SK-N-SH (cell line): ENCODE data around the gene SMIM10L1. TPM values are rescaled to one million over a fixed set of nuclear protein-coding genes. Genes with fewer than 3 reads are reported as not detected.

ENCODE experiments used
- CTCF ChIA-PET: fragments of 300-600, 350-600 bp; formaldehyde crosslinking; extraction: SDS; loops from one replicate; lab custom pipeline; 2021; lab: Yijun Ruan, JAX
- POLR2A ChIA-PET: fragments of 350-600 bp; sonication (Branson Sonifier 250); formaldehyde crosslinking; extraction: SDS; loops from one replicate; lab custom pipeline; 2020; ENCODE audit warnings: antibody characterized with exemption, inconsistent platforms; lab: Yijun Ruan, JAX
- DNase-seq: peaks from one replicate; pipeline ENCODE4 v3.0.0; 2012
- H2AFZ ChIP-seq: fragments of 200-600 bp; sonication (generic); 2 replicates; pipeline ENCODE4 v1.8.1; 2016; ENCODE audit warnings: antibody characterized with exemption, mild to moderate bottlenecking, low read depth
- H3F3A ChIP-seq: fragments of 200-600 bp; sonication (generic); replicated peaks from 2 replicates; pipeline ENCODE3; 2016; ENCODE audit warnings: antibody characterized with exemption, mild to moderate bottlenecking; ENCODE audit not compliant: insufficient read depth
- H3K27ac ChIP-seq, 2 experiments: fragments of 200-500 bp in 1 of 2; fragments of 200-600 bp in 1 of 2; sonication (Bioruptor generic) in 1 of 2; sonication (generic), shearing (Covaris generic) in 1 of 2; 2 replicates each; pipeline versions ENCODE4 v1.5.1 to v1.6.1; 2014 to 2016; ENCODE audit warnings: low read depth in 2 of 2, inconsistent platforms in 1 of 2, low read length in 1 of 2, mild to moderate bottlenecking in 1 of 2, mixed read lengths in 1 of 2
- H3K27me3 ChIP-seq: fragments of 200-600 bp; sonication (generic), shearing (Covaris generic); 2 replicates; pipeline ENCODE4 v1.6.1; 2016; ENCODE audit warnings: mixed run types; ENCODE audit not compliant: insufficient read depth
- H3K36me3 ChIP-seq, 2 experiments: fragments of 200-500 bp in 1 of 2; fragments of 200-600 bp in 1 of 2; sonication (Bioruptor generic) in 1 of 2; sonication (generic) in 1 of 2; replicated peaks in 1 of 2; 2 replicates each; pipeline versions ENCODE3 to v1.5.1; 2014 to 2016; ENCODE audit warnings: low read length in 1 of 2, mild to moderate bottlenecking in 1 of 2; ENCODE audit not compliant: insufficient read depth in 2 of 2, control insufficient read depth in 1 of 2
- H3K4me1 ChIP-seq, 2 experiments: fragments of 200-500 bp in 1 of 2; fragments of 200-600 bp in 1 of 2; sonication (Bioruptor generic) in 1 of 2; sonication (generic), shearing (Covaris generic) in 1 of 2; 2 replicates each; pipeline versions ENCODE4 v1.5.1 to v1.6.1; 2014 to 2016; ENCODE audit warnings: low read depth in 1 of 2, low read length in 1 of 2, mixed run types in 1 of 2; ENCODE audit not compliant: insufficient read depth in 2 of 2, control insufficient read depth in 1 of 2
- H3K4me2 ChIP-seq: fragments of 200-600 bp; sonication (generic), shearing (Covaris generic); 2 replicates; pipeline ENCODE4 v1.6.1; 2017; ENCODE audit warnings: mixed run types
- H3K4me3 ChIP-seq, 2 experiments: fragments of 200-500 bp in 1 of 2; fragments of 200-600 bp in 1 of 2; sonication (Bioruptor generic) in 1 of 2; sonication (generic), shearing (Covaris generic) in 1 of 2; 2 replicates each; pipeline versions ENCODE4 v1.5.1 to v1.8.1; 2014 to 2016; ENCODE audit warnings: low read depth in 2 of 2, inconsistent platforms in 1 of 2, low read length in 1 of 2, mild to moderate bottlenecking in 1 of 2, mixed read lengths in 1 of 2, moderate library complexity in 1 of 2
- H3K79me2 ChIP-seq: fragments of 200-600 bp; sonication (generic); 2 replicates; pipeline ENCODE4 v1.8.1; 2017; ENCODE audit warnings: mild to moderate bottlenecking; ENCODE audit not compliant: insufficient read depth
- H3K9ac ChIP-seq: fragments of 200-600 bp; sonication (generic); 2 replicates; pipeline ENCODE4 v1.6.1; 2017; ENCODE audit warnings: mixed run types
- H3K9me2 ChIP-seq: fragments of 200-600 bp; sonication (generic); 2 replicates; pipeline ENCODE4 v1.6.1; 2017; ENCODE audit warnings: mixed run types
- H3K9me3 ChIP-seq: fragments of 200-600 bp; sonication (generic); 2 replicates; pipeline ENCODE4 v1.6.1; 2017; ENCODE audit warnings: mixed run types, mild to moderate bottlenecking, moderate library complexity
- H4K20me1 ChIP-seq: fragments of 200-600 bp; sonication (generic); 2 replicates; pipeline ENCODE4 v1.6.1; 2017; ENCODE audit warnings: mild to moderate bottlenecking, mixed run types; ENCODE audit not compliant: insufficient read depth
- CHD2 ChIP-seq: fragments of 150-350 bp; IDR thresholded peaks from 2 replicates; pipeline ENCODE4 v1.6.1; 2018; ENCODE audit warnings: low read length; ENCODE audit not compliant: partially characterized antibody
- ELF1 ChIP-seq: IDR thresholded peaks from 2 replicates; pipeline ENCODE4 v1.4.0; 2012
- EP300 ChIP-seq, 2 experiments: IDR thresholded peaks; 2 replicates each; pipeline versions ENCODE4 v1.4.0 to v1.6.1; 2012; ENCODE audit warnings: borderline replicate concordance in 1 of 2, low read depth in 1 of 2, low read length in 1 of 2
- EZH2phosphoT487 ChIP-seq: fragments of 200-600 bp; sonication (generic); IDR thresholded peaks from 2 replicates; pipeline ENCODE4 v1.6.1; 2017; ENCODE audit warnings: low read depth, mixed run types, mild to moderate bottlenecking, antibody characterized with exemption, moderate library complexity, borderline replicate concordance
- FOXJ3 ChIP-seq: sonication (generic); formaldehyde crosslinking; IDR thresholded peaks from 2 replicates; pipeline ENCODE4 v1.5.1; 2020; ENCODE audit warnings: mild to moderate bottlenecking, missing genetic modification reagents
- GABPA ChIP-seq: IDR thresholded peaks from 2 replicates; pipeline ENCODE4 v1.4.0; 2012; ENCODE audit warnings: low read depth, mild to moderate bottlenecking
- JUND ChIP-seq: IDR thresholded peaks from 2 replicates; pipeline ENCODE4 v1.4.0; 2012
- MAX ChIP-seq: IDR thresholded peaks from 2 replicates; pipeline ENCODE4 v1.4.0; 2012; ENCODE audit warnings: low read depth
- MEF2A ChIP-seq: IDR thresholded peaks from 2 replicates; pipeline ENCODE4 v1.4.0; 2012; ENCODE audit warnings: low read depth, borderline replicate concordance
- NRF1 ChIP-seq: IDR thresholded peaks from 2 replicates; pipeline ENCODE4 v1.6.1; 2012; ENCODE audit warnings: low read depth, mild to moderate bottlenecking, low read length
- RAD21 ChIP-seq: IDR thresholded peaks from 2 replicates; pipeline ENCODE4 v1.6.1; 2012; ENCODE audit warnings: mild to moderate bottlenecking, low read length
- REST ChIP-seq: IDR thresholded peaks from 2 replicates; pipeline ENCODE4 v1.6.1; 2012; ENCODE audit warnings: mild to moderate bottlenecking, low read depth, low read length, moderate library complexity
- RXRA ChIP-seq: IDR thresholded peaks from 2 replicates; pipeline ENCODE4 v1.4.0; 2012; ENCODE audit warnings: low read depth, mild to moderate bottlenecking, borderline replicate concordance
- TAF1 ChIP-seq: IDR thresholded peaks from 2 replicates; pipeline ENCODE4 v1.6.1; 2012; ENCODE audit warnings: low read depth, mild to moderate bottlenecking, low read length, moderate library complexity, borderline replicate concordance
- TCF12 ChIP-seq: IDR thresholded peaks from 2 replicates; pipeline ENCODE4 v1.4.0; 2012
- USF2 ChIP-seq: fragments of 150-350 bp; IDR thresholded peaks from 2 replicates; pipeline ENCODE4 v1.6.1; 2017; ENCODE audit warnings: antibody characterized with exemption, low read length, low read depth, borderline replicate concordance
- YY1 ChIP-seq: IDR thresholded peaks from 2 replicates; pipeline ENCODE4 v1.4.0; 2012; ENCODE audit warnings: low read depth, mild to moderate bottlenecking
- ZBTB33 ChIP-seq: IDR thresholded peaks from 2 replicates; pipeline ENCODE4 v1.4.0; 2012; ENCODE audit warnings: low read depth, borderline replicate concordance
- WGBS: methylation state at CpG from one replicate; pipeline ENCODE4 v1.1.6; 2017; ENCODE audit warnings: low lambda C conversion rate; 5-methylcytosine and 5-hydroxymethylcytosine counted together
- polyA plus RNA-seq, 3 experiments: library from polyadenylated mRNA; depleted of rRNA; stranded (reverse); fragments of >200 nt; gene quantifications; 2 replicates each; pipeline ENCODE4 v1.2.3, GENCODE V29; 2012

The SMIM10L1 gene
- polyA plus RNA-seq, 1 of the 3 experiments (the other 2 are of a cell fraction) = 4.3 TPM

- TF ChIP-seq TAF1 = no peak
- no peak for TF ChIP-seq YY1
- no peak for TF ChIP-seq ZBTB33
- TF ChIP-seq MEF2A = no peak
- TF ChIP-seq NRF1 = no peak
- TF ChIP-seq USF2 = no peak
- TF ChIP-seq EP300 (IDR thresholded peaks at IDR 0.05; ENCODE audit: borderline replicate concordance in 1 of 2, low read depth in 1 of 2, low read length in 1 of 2) = no peak
- TF ChIP-seq ELF1 = no peak
- no peak for TF ChIP-seq REST
- no peak for TF ChIP-seq RAD21
- no peak for TF ChIP-seq CHD2
- TF ChIP-seq EZH2phosphoT487 = no peak
- no peak for TF ChIP-seq TCF12
- TF ChIP-seq JUND = no peak
- TF ChIP-seq GABPA = no peak
- TF ChIP-seq RXRA = no peak
- TF ChIP-seq MAX = no peak
- no peak for TF ChIP-seq FOXJ3 (CRISPR knock-in tag)
- Histone ChIP-seq H3F3A (no peaks in the 10 kb centered on the region), H3K27me3 (no peaks in the 10 kb centered on the region), H3K4me1 (no peaks in the 10 kb centered on the region; a peak in 2 of 4 replicates), H3K27ac (no peak overlapping the region), H3K4me2 (no peak overlapping the region), H3K9me3 (no peaks in the 10 kb centered on the region; the same call in 1 of the 2 replicates), H3K4me3 (no peak overlapping the region), H2AFZ (no peak overlapping the region), H4K20me1 (peaks cover 4% of the 10 kb centered on the region; the same call in 1 of the 2 replicates), H3K36me3 (peaks cover 0 to 3% of the 10 kb centered on the region in 2 experiments), H3K9ac (no peak overlapping the region), H3K79me2 (peaks cover 67% of the 10 kb centered on the region), H3K9me2 (no peaks in the 10 kb centered on the region)
- ChIA-PET POLR2A (no interaction called here), CTCF (no interaction called here)
- DNase-seq = no peak
- WGBS = 0% methylated on average over 2 of the region's 2 CpGs
Observed at GRCh38 chr12:11130999-11131398, 40.0 kb upstream of the SMIM10L1 start.
